HUES6 (cell line): ENCODE measurements around the gene SALL4.
A peak's percentile ranks its signal among the peaks of the same experiment; 100 is the strongest.
"Not testable (repeated sequence)": the region's sequence is repeated elsewhere in the genome, so short reads cannot be mapped to it uniquely, and the experiment has no call there.

Experiments used
- H3K27ac ChIP-seq: 2 replicates; pipeline ENCODE4 v1.7.0; 2013; ENCODE audit warnings: low read depth, mild to moderate bottlenecking, low read length, inconsistent platforms
- H3K27me3 ChIP-seq: 2 replicates; pipeline ENCODE4 v1.6.1; 2013; ENCODE audit warnings: low read length; ENCODE audit not compliant: control insufficient read depth, insufficient read depth
- H3K36me3 ChIP-seq: 2 replicates; pipeline ENCODE4 v1.6.1; 2013; ENCODE audit warnings: low read length; ENCODE audit not compliant: control insufficient read depth, insufficient read depth
- H3K4me1 ChIP-seq: 2 replicates; pipeline ENCODE4 v1.6.1; 2013; ENCODE audit warnings: low read length; ENCODE audit not compliant: control insufficient read depth, insufficient read depth
- H3K4me3 ChIP-seq: 2 replicates; pipeline ENCODE4 v1.5.1; 2013; ENCODE audit warnings: low read depth, low read length
- H3K9ac ChIP-seq: one replicate; pipeline ENCODE4 v1.6.1; 2013; ENCODE audit warnings: mild to moderate bottlenecking, low read length
- H3K9me3 ChIP-seq: 2 replicates; pipeline ENCODE4 v1.6.1; 2013; ENCODE audit warnings: low read depth, low read length; ENCODE audit not compliant: control insufficient read depth, insufficient read depth

The SALL4 gene

DNA sequence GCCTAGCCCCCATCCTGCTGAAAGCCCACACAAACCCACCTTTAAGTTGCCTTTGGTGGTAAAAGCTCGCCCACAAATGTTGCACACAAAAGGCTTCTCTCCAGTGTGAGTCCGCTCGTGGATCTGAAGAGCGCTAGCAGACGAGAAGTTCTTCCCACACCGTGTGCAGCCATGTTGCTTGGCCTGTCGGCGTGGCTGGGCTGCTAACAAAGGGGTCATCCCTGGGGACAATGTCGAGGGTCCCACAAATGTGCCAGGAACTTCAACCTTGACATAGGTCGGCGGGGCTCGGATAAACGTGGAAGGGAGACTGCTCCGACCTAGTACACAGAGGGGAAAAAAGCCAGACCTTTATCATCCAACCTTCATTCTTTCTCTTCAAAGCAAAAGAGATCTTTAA, 13.5 kb downstream of the SALL4 start:
- Histone ChIP-seq H3K27ac (no peak overlapping the region), H3K36me3 (peaks cover 97% of the 10 kb centered on the region), H3K9ac (no peak overlapping the region), H3K4me1 (peaks cover 3% of the 10 kb centered on the region; the same call in 1 of the 2 replicates), H3K27me3 (no peaks in the 10 kb centered on the region), H3K4me3 (no peak overlapping the region), H3K9me3 (no peaks in the 10 kb centered on the region)

DNA sequence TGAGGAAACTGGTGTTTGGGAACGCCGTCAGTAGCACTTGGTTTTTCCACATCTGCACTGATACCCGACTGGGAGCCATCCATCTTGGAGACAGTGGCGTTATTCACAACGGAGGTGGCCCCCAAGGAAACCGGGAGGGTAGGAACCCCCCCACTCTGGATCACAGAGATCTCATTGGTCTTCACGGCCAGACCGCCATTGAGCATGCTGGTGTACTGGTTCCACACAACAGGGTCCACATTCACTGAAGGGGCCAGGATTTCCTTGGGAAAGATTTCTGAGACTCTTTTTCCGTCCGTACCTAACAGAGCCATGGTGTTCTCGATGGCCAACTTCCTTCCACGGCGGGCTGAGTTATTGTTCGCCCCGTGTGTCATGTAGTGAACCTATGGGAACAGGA, 18.0 kb downstream of the SALL4 start:
- Histone ChIP-seq H3K9me3 (peaks cover 7% of the 10 kb centered on the region), H3K27ac (no peak overlapping the region), H3K4me3 (no peak overlapping the region), H3K4me1 (no peaks in the 10 kb centered on the region), H3K27me3 (no peaks in the 10 kb centered on the region), H3K36me3 (peaks cover 98% of the 10 kb centered on the region), H3K9ac (no peak overlapping the region)

DNA sequence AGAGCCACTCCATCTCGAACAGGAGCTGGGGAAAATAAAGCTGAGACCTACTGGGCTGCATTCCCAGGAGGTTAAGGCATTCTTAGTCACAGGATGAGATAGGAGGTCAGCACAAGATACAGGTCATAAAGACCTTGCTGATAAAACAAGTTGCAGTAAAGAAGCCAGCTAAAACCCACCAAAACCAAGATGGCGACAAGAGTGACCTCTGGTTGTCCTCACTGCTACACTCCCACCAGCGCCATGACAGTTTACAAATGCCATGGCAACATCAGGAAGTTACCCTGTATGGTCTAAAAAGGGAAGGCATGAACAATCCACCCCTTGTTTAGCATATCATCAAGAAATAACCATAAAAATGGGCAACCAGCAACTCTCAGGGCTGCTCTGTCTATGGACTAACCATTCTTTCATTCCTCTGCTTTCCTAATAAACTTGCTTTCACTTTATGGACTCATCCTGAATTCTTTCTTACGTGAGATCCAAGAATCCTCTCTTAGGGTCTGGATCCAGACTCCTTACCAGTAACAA, 24.0 kb downstream of the SALL4 start:
- H3K4me3 ChIP-seq, H3K9ac ChIP-seq, H3K9me3 ChIP-seq, H3K27ac ChIP-seq, H3K4me1 ChIP-seq, H3K27me3 ChIP-seq: not testable (repeated sequence)
- peaks cover 40% of the 10 kb centered on the region for H3K36me3 ChIP-seq

DNA sequence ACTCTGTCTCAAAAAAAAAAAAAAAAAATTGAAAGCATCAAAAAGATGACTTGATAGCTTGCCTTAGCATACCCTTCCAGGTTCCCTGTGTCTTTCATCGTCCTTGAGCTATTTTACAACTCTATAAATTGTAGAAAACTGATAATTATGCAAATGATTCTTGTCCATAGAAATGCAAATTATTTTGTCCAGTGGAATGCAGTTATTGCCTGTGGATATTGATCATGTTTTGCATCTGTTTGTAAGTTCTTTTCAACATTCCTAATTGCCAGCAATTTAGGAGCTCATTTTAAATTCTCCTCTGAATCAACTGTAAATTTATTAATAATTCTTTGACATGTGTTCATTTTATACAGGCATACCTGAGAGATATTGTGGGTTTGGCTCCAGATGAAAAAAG, 27.1 kb downstream of the SALL4 start:
- Histone ChIP-seq H3K4me3 (no peak overlapping the region), H3K36me3 (peaks cover 9% of the 10 kb centered on the region), H3K9ac (no peak overlapping the region), H3K27ac (no peak overlapping the region), H3K4me1 (no peaks in the 10 kb centered on the region), H3K9me3 (peaks cover 5% of the 10 kb centered on the region), H3K27me3 (no peaks in the 10 kb centered on the region)

DNA sequence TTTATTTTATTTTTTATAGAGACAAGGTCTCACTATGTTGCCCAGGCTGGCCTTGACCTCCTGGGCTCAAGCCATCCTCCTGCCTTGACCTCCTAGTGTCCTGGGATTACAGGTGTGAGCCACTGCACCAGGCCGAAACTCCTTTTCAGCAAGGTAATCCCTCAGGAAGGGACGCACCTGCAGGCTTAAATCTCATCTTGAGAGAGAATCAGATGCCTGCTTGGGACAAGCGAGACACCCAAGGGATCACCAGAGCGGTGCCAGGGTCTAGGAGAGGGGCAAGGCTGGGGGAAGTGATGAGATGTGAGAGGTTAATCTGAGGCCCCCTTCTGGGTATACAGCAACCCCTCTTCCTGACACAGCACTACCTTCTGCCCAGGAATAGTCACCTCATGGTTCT, 30.1 kb downstream of the SALL4 start:
- peaks cover 6% of the 10 kb centered on the region; the same call in 1 of the 2 replicates for H3K27me3 ChIP-seq
- H3K9me3 ChIP-seq, result no peaks in the 10 kb centered on the region
- no peaks in the 10 kb centered on the region; the same call in 1 of the 2 replicates for H3K36me3 ChIP-seq
- no peak overlapping the region for H3K4me3 ChIP-seq
- no peak overlapping the region for H3K9ac ChIP-seq
- H3K27ac ChIP-seq, result no peak overlapping the region
- no peaks in the 10 kb centered on the region; the same call in 1 of the 2 replicates for H3K4me1 ChIP-seq

DNA sequence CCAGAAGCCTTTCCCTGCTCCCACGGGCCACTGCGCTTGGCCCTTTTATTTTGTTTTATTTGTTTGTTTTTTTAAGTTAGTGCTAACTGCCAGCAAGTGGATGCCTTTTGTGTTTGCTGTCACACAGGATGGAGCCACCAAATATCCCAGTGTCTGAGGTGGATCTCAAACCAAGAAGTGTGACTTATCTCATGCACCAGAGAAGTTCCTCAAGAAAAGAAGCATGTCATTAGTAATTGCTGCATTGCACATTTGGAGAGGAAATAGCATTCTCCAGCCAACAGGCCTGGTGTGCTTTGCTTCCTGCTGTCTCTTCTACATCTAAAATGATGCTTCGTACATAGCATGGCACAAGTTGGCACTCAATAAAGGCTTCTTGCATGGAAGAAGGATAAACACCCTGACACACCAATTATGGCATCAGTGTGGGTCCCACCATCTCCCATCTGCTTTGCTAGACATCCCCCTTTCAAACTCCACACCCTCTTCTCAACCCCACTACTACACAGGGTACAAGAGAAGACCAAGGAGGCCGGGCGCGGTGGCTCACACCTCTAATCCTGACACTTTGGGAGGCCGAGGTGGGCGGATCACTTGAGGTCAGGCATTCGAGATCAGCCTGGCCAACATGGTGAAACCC, 32.2 kb downstream of the SALL4 start:
- Histone ChIP-seq H3K27ac (no peak overlapping the region), H3K4me1 (no peaks in the 10 kb centered on the region; the same call in 1 of the 2 replicates), H3K9me3 (no peaks in the 10 kb centered on the region), H3K4me3 (no peak overlapping the region), H3K27me3 (peaks cover 6% of the 10 kb centered on the region; the same call in 1 of the 2 replicates), H3K36me3 (no peaks in the 10 kb centered on the region; the same call in 1 of the 2 replicates), H3K9ac (no peak overlapping the region)

DNA sequence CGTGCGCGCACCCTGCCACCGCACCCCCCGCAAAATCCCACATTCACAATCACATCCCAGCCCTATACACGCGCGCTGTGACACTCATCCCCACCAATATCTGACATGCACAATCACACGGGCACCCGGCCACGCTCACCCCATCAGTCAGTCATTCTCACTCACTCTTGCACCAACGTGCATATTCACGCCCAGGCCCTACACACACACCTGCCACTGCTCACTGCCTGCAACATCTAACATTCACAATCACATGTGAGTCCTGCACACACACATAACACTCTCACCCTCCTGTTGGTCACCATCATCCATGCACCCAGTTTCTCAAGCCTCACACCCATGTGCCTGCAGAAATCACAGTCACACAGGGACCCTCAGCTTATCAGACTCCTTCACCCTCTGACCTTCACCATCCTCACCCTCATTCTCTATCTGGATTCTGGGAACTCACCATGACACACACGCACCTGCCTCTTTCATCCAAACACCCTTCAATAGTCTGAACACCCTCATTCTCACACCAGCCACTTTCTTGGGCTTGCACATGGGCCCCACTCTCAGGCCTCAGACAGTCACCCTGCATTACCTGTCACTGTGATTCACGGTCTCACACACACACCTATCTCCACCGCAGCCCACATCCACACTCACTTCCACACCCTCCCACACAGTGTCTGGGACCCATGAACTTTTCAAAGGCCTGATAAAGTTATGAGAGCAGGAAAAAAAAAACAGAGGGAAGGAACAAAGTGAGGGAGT, 33.4 kb downstream of the SALL4 start:
- Histone ChIP-seq H3K9ac (no peak overlapping the region), H3K36me3 (no peaks in the 10 kb centered on the region; the same call in 1 of the 2 replicates), H3K27ac (no peak overlapping the region), H3K4me3 (peak overlapping the region; percentile 27), H3K9me3 (no peaks in the 10 kb centered on the region), H3K27me3 (peaks cover 6% of the 10 kb centered on the region; the same call in 1 of the 2 replicates), H3K4me1 (no peaks in the 10 kb centered on the region; the same call in 1 of the 2 replicates)

DNA sequence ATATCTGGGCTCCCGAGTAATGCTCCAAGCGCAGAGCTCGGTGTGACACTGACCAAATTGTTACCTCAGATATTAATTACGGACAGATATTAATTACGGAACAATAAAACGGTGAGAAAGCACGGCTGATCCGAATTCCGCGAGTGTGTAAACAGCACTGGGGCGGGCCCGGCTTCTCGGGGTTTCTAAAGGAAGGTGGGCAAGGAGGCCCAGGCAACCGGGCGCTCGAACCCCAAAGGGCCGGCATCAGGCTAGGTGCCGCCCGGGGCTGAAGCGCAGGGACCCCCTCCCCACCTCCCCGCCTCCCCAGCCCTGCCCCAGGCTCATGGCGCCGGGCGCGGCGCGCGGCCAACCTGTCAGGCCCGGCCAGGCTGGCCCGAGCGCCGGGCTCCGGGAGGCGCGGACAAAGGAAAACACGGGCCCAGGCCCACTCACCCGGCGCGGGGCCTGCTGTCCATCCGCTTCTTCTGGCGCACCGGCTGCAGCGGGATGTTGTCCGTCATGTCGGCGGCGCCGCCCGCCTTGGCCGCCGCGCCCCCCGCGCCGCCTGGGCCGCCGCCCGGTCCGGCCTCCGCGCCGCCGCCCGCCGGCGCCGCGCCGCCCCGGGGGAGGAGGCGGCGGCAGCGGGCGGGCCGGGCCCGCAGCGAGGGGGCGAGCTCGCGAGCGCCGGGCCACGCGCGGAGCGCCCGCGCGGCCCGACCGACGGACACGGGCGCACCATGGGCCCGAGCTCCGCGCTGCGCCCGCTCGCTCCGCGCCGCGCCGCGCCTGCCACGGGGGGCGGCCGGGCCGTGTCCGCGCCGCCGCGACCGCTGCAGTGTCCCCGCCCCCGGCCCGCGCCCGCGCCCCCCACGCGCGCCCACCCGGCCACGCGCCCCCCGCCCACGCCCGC, 34.2 kb downstream of the SALL4 start, which contains the start of gene ATP9A:
Gene ATP9A (minus strand): TSS at position 524 of the 892 bp plus-strand sequence. CDS start 21 bp downstream, at position 503.
- Histone ChIP-seq H3K4me3 (peak within 1 kb of the TSS; percentile 82), H3K27ac (no peak within 1 kb of the TSS), H3K9ac (peak within 1 kb of the TSS; percentile 73)

DNA sequence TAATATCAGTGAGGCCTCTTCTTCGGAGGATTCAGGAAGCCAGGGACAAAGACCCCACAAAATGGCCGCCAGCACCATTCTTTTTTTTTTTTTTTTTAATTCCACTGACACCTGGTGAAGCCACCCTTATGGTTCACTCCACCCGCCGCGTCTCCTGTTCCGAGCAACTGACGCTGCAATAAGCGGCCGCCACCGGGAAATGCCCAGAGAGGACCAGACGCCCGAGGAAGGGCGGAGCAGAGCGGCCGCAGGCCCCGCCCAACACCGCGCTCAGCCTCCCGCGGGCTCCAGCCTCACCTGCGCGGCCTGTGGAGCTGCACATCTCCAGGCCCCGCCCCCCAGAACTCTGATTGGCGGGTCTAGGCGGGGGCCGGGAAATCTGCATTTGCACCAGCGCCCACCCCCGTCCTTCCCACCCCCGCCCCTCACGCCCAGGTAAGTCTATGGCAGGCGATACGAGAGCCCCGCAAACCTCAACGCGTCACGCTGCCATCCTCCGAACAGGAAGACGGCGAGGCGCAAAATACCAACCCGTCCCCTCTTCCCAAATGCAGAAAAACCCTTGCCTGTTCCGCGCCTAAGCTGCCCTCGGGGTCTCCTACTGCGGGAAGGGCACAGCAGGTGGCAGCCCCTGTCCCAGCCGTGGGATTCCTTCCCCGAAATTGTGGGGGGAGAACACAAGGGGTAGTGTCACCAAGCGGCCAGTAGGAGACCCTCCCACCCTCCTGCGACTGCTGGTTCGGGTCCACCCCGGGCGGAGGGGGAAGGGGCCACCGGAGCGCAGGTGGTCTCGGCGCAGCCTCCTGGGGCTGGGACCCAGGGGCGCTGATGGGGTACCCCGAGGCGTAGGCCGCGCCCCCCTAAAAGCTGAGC, 35.1 kb downstream of the SALL4 start:
- Histone ChIP-seq H3K36me3 (no peaks in the 10 kb centered on the region; the same call in 1 of the 2 replicates), H3K9me3 (no peaks in the 10 kb centered on the region), H3K9ac (peak overlapping the region; percentile 73), H3K4me1 (no peaks in the 10 kb centered on the region; the same call in 1 of the 2 replicates), H3K27ac (no peak overlapping the region), H3K27me3 (peaks cover 6% of the 10 kb centered on the region; the same call in 1 of the 2 replicates), H3K4me3 (peak overlapping the region; percentile 82)

More for the DNA sequence above, 34.2 kb downstream of the SALL4 start, which contains the start of gene ATP9A:
- Histone ChIP-seq H3K36me3 (no peaks in the 10 kb centered on the region; the same call in 1 of the 2 replicates), H3K4me1 (no peaks in the 10 kb centered on the region; the same call in 1 of the 2 replicates), H3K9me3 (no peaks in the 10 kb centered on the region), H3K27me3 (peaks cover 6% of the 10 kb centered on the region; the same call in 1 of the 2 replicates)

DNA sequence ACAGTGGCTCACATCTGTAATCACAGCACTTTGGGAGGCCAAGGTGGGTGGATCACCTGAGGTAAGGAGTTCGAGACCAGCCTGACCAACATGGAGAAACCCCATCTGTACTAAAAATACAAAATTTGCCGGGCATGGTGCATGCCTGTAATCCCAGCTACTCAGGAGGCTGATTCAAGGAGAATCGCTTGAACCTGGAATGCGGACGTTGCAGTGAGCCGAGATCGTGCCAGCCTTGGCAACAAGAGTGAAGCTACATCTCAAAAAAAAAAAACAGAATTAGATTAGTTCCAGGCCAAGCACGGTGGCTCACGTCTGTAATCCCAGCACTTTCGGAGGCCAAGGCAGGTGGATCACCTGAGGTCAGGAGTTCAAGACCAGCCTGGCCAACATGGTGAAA, 36.9 kb downstream of the SALL4 start:
- not testable (repeated sequence) for H3K4me3 ChIP-seq, H3K9ac ChIP-seq, H3K4me1 ChIP-seq, H3K27ac ChIP-seq, H3K27me3 ChIP-seq, H3K36me3 ChIP-seq, H3K9me3 ChIP-seq
